ENCODE measurements around the gene ST6GALNAC3.

Gene ST6GALNAC3

GRCh38 chr1:76075877-76076276 is 1.3 kb downstream of the ST6GALNAC3 start:
- peak overlapping the region; percentile 29 for H3K4me2 ChIP-seq (ENCODE audit: low read length)

GRCh38 chr1:76079475-76080227 is 5.1 kb downstream of the ST6GALNAC3 start:
- Histone ChIP-seq H3K4me1 (ENCODE audit: low read length) (peaks cover 11% of the 10 kb centered on the region), H3K9me3 (ENCODE audit: insufficient read depth, low read length) (no peaks in the 10 kb centered on the region)

More at GRCh38 chr1:76075877-76076276, 1.3 kb downstream of the ST6GALNAC3 start:
- Histone ChIP-seq H3K9ac (ENCODE audit: low read length) (no peak overlapping the region), H4K20me1 (ENCODE audit: insufficient read depth, low read length) (no peaks in the 10 kb centered on the region), H3K27me3 (ENCODE audit: low read depth, low read length) (no peaks in the 10 kb centered on the region), H3K4me1 (ENCODE audit: low read length) (peaks cover 11% of the 10 kb centered on the region), H3K27ac (ENCODE audit: low read length) (no peak overlapping the region), H3K79me2 (ENCODE audit: low read length) (no peaks in the 10 kb centered on the region), H3K9me3 (ENCODE audit: insufficient read depth, low read length) (no peaks in the 10 kb centered on the region), H2AFZ (ENCODE audit: low read depth, low read length) (no peak overlapping the region), H3K4me3 (ENCODE audit: low read length) (no peak overlapping the region), H3K36me3 (replicated peaks; ENCODE audit: low read depth, low read length) (no peaks in the 10 kb centered on the region)
- no peak for TF ChIP-seq CTCF (IDR thresholded peaks at IDR 0.05; ENCODE audit: low read depth, low read length)
- no peak for TF ChIP-seq EZH2phosphoT487 (IDR thresholded peaks at IDR 0.05; ENCODE audit: low read depth)

GRCh38 chr1:76080552-76081079 is 6.1 kb downstream of the ST6GALNAC3 start:
- H3K27me3 ChIP-seq (ENCODE audit: low read depth, low read length), result no peaks in the 10 kb centered on the region
- H3K9ac ChIP-seq (ENCODE audit: low read length), result no peak overlapping the region
- H2AFZ ChIP-seq (ENCODE audit: low read depth, low read length), result no peak overlapping the region
- no peaks in the 10 kb centered on the region for H3K9me3 ChIP-seq (ENCODE audit: insufficient read depth, low read length)
- no peak overlapping the region for H3K4me2 ChIP-seq (ENCODE audit: low read length)
- no peaks in the 10 kb centered on the region for H3K79me2 ChIP-seq (ENCODE audit: low read length)
- H3K4me1 ChIP-seq (ENCODE audit: low read length), result peaks cover 8% of the 10 kb centered on the region
- no peak overlapping the region for H3K4me3 ChIP-seq (ENCODE audit: low read length)
- TF ChIP-seq EZH2phosphoT487 (IDR thresholded peaks at IDR 0.05; ENCODE audit: low read depth) (no peak), CTCF (IDR thresholded peaks at IDR 0.05; ENCODE audit: low read depth, low read length) (no peak)
- H3K27ac ChIP-seq (ENCODE audit: low read length), result no peak overlapping the region
- H4K20me1 ChIP-seq (ENCODE audit: insufficient read depth, low read length), result no peaks in the 10 kb centered on the region
- H3K36me3 ChIP-seq (replicated peaks; ENCODE audit: low read depth, low read length), result no peaks in the 10 kb centered on the region

More at GRCh38 chr1:76079475-76080227, 5.1 kb downstream of the ST6GALNAC3 start:
- H3K4me2 ChIP-seq (ENCODE audit: low read length), result no peak overlapping the region
- H3K79me2 ChIP-seq (ENCODE audit: low read length), result no peaks in the 10 kb centered on the region
- no peak overlapping the region for H2AFZ ChIP-seq (ENCODE audit: low read depth, low read length)
- no peaks in the 10 kb centered on the region for H4K20me1 ChIP-seq (ENCODE audit: insufficient read depth, low read length)
- H3K27me3 ChIP-seq (ENCODE audit: low read depth, low read length), result no peaks in the 10 kb centered on the region
- H3K4me3 ChIP-seq (ENCODE audit: low read length), result no peak overlapping the region
- H3K36me3 ChIP-seq (replicated peaks; ENCODE audit: low read depth, low read length), result no peaks in the 10 kb centered on the region
- TF ChIP-seq EZH2phosphoT487 (IDR thresholded peaks at IDR 0.05; ENCODE audit: low read depth) (no peak), CTCF (IDR thresholded peaks at IDR 0.05; ENCODE audit: low read depth, low read length) (no peak)
- H3K9ac ChIP-seq (ENCODE audit: low read length), result no peak overlapping the region
- no peak overlapping the region for H3K27ac ChIP-seq (ENCODE audit: low read length)

- no peaks in the 10 kb centered on the region for H3K79me2 ChIP-seq (ENCODE audit: low read length)
- no peak for TF ChIP-seq CTCF (IDR thresholded peaks at IDR 0.05; ENCODE audit: low read depth, low read length)
- no peak for TF ChIP-seq EZH2phosphoT487 (IDR thresholded peaks at IDR 0.05; ENCODE audit: low read depth)
- H3K36me3 ChIP-seq (replicated peaks; ENCODE audit: low read depth, low read length), result no peaks in the 10 kb centered on the region
- H3K4me1 ChIP-seq (ENCODE audit: low read length), result no peaks in the 10 kb centered on the region
- H3K27me3 ChIP-seq (ENCODE audit: low read depth, low read length), result no peaks in the 10 kb centered on the region
- no peaks in the 10 kb centered on the region for H3K9me3 ChIP-seq (ENCODE audit: insufficient read depth, low read length)
- no peak overlapping the region for H3K4me2 ChIP-seq (ENCODE audit: low read length)
- H3K9ac ChIP-seq (ENCODE audit: low read length), result no peak overlapping the region
- H4K20me1 ChIP-seq (ENCODE audit: insufficient read depth, low read length), result no peaks in the 10 kb centered on the region
- no peak overlapping the region for H3K27ac ChIP-seq (ENCODE audit: low read length)
- H2AFZ ChIP-seq (ENCODE audit: low read depth, low read length), result no peak overlapping the region
- no peak overlapping the region for H3K4me3 ChIP-seq (ENCODE audit: low read length)
Measured at GRCh38 chr1:76082062-76082461, 7.5 kb downstream of the ST6GALNAC3 start.
